Smooth muscle cell (in vitro differentiated cells): ENCODE measurements around the gene MIPEP. TPM values are rescaled to one million over a fixed set of nuclear protein-coding genes. Genes with fewer than 3 reads are reported as not detected.

Experiments used
- DNase-seq: peaks from one replicate; lab custom pipeline; 2025; ENCODE audit not compliant: unreplicated experiment; lab: John Stamatoyannopoulos, UW
- H2AFZ ChIP-seq: fragments of 200-600 bp; sonication (generic); 2 replicates; pipeline ENCODE4 v1.6.0; 2016; ENCODE audit warnings: antibody characterized with exemption, low read depth, mild to moderate bottlenecking
- H3F3A ChIP-seq: fragments of 200-600 bp; sonication (generic); 2 replicates; pipeline ENCODE4 v1.6.0; 2017; ENCODE audit warnings: antibody characterized with exemption, low read depth
- H3K27ac ChIP-seq: fragments of 200-600 bp; sonication (generic); 2 replicates; pipeline ENCODE4 v1.5.1; 2016; ENCODE audit warnings: low read depth, mild to moderate bottlenecking
- H3K27me3 ChIP-seq: fragments of 200-600 bp; sonication (generic); 2 replicates; pipeline ENCODE4 v1.6.1; 2016; ENCODE audit warnings: low read depth, mild to moderate bottlenecking
- H3K36me3 ChIP-seq: fragments of 200-600 bp; sonication (generic); 2 replicates; pipeline ENCODE4 v1.5.1; 2016; ENCODE audit warnings: low read depth
- H3K4me1 ChIP-seq: fragments of 200-600 bp; sonication (generic); 2 replicates; pipeline ENCODE4 v1.5.1; 2016; ENCODE audit warnings: low read depth
- H3K4me2 ChIP-seq: fragments of 200-600 bp; sonication (generic); 2 replicates; pipeline ENCODE4 v1.6.0; 2016; ENCODE audit warnings: mild to moderate bottlenecking
- H3K4me3 ChIP-seq: fragments of 200-600 bp; sonication (generic); 2 replicates; pipeline ENCODE4 v1.5.1; 2016; ENCODE audit warnings: mild to moderate bottlenecking
- H3K79me2 ChIP-seq: fragments of 200-600 bp; sonication (generic); 2 replicates; pipeline ENCODE4 v1.6.0; 2016; ENCODE audit warnings: low read depth, mild to moderate bottlenecking
- H3K9ac ChIP-seq: fragments of 200-600 bp; sonication (generic); 2 replicates; pipeline ENCODE4 v1.6.0; 2016; ENCODE audit warnings: low read depth
- H3K9me3 ChIP-seq: fragments of 200-600 bp; sonication (generic); replicated peaks from 2 replicates; pipeline ENCODE4 v1.5.1; 2016; ENCODE audit warnings: low read depth
- H4K20me1 ChIP-seq: fragments of 200-600 bp; sonication (generic); 2 replicates; pipeline ENCODE4 v1.6.0; 2016; ENCODE audit warnings: low read depth
- WGBS: methylation state at CpG from one replicate; pipeline ENCODE4 v1.1.7; 2016; ENCODE audit warnings: low lambda C conversion rate; 5-methylcytosine and 5-hydroxymethylcytosine counted together
- polyA plus RNA-seq: library from polyadenylated mRNA; unstranded; fragments of >200 nt; fragmentation: Nextera tagmentation; extraction: Ambion mirVana; gene quantifications from 2 replicates; pipeline ENCODE4 v1.2.1, GENCODE V29; 2016
- total RNA-seq: library from RNA; depleted of rRNA; stranded (reverse); fragments of >200 nt; gene quantifications from 2 replicates; pipeline ENCODE4 v1.2.3, GENCODE V29; 2014
- TF ChIP-seq, protein P1 (sequence below): fragments of 200-600 bp; sonication (generic); IDR thresholded peaks from 2 replicates; pipeline ENCODE4 v1.5.1; 2017; ENCODE audit warnings: borderline replicate concordance, mild to moderate bottlenecking, antibody characterized with exemption; ENCODE audit not compliant: insufficient read depth, poor library complexity, severe bottlenecking

MIPEP gene
- total and polyA plus RNA-seq, 2 experiments from 2014 or later = 15.7 to 18.9 TPM

DNA sequence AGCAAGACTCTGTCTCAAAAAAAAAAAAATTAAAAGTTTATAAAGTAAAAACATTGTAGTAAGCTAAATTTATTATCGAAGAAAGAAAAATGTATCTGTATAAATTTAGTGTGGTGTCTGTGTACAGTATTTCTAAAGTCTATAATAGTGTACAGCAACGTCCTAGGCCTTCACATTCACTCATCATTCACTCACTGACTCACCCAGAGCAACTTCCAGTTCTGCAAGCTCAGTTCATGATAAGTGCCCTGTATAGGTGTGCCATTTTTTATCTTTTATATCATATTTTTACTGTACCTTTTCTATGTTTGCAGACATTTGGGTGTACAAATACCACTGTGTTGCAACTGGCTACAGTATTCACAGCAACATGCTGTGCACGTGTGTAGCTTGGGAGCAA is 200.9 kb downstream of the MIPEP start:
- TF ChIP-seq, protein P1, sequence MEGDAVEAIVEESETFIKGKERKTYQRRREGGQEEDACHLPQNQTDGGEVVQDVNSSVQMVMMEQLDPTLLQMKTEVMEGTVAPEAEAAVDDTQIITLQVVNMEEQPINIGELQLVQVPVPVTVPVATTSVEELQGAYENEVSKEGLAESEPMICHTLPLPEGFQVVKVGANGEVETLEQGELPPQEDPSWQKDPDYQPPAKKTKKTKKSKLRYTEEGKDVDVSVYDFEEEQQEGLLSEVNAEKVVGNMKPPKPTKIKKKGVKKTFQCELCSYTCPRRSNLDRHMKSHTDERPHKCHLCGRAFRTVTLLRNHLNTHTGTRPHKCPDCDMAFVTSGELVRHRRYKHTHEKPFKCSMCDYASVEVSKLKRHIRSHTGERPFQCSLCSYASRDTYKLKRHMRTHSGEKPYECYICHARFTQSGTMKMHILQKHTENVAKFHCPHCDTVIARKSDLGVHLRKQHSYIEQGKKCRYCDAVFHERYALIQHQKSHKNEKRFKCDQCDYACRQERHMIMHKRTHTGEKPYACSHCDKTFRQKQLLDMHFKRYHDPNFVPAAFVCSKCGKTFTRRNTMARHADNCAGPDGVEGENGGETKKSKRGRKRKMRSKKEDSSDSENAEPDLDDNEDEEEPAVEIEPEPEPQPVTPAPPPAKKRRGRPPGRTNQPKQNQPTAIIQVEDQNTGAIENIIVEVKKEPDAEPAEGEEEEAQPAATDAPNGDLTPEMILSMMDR = no peak
- H2AFZ ChIP-seq = no peak overlapping the region

DNA sequence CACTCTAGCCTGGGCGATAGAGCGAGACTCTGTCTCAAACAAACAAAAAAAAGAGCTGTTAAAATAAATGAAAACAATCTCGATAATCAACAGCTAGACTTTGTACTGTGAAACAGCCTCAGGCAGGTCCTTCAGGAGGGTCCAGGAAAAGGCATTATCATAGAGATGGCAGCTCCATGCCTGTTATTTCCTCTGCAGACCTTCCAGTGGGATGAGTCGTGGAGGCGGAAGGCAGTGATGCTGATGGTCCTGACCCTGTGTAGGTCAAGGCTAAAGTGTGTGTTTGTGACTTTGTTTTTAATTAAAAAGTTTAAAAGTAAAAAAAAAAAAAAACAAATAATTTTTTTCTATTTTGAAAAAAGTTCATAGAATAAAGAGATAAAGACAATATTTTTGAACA is 201.6 kb downstream of the MIPEP start:
- no peak for DNase-seq
- no peak overlapping the region for H3K9ac ChIP-seq
- no peak overlapping the region for H3K4me2 ChIP-seq
- no peaks in the 10 kb centered on the region for H4K20me1 ChIP-seq
- H3K27me3 ChIP-seq = no peaks in the 10 kb centered on the region
- no peak overlapping the region for H2AFZ ChIP-seq
- H3K4me1 ChIP-seq = no peaks in the 10 kb centered on the region
- H3K27ac ChIP-seq = no peak overlapping the region
- peaks cover 8% of the 10 kb centered on the region for H3K9me3 ChIP-seq
- WGBS = 95% methylated on average over 5 of the region's 5 CpGs
- TF ChIP-seq, protein P1 = no peak
- no peak overlapping the region for H3K4me3 ChIP-seq
- H3K79me2 ChIP-seq = no peaks in the 10 kb centered on the region
- no peaks in the 10 kb centered on the region for H3F3A ChIP-seq
- H3K36me3 ChIP-seq = no peaks in the 10 kb centered on the region

More for the DNA sequence above, 200.9 kb downstream of the MIPEP start:
- Histone ChIP-seq H3K9me3 (peaks cover 8% of the 10 kb centered on the region), H3F3A (no peaks in the 10 kb centered on the region), H3K79me2 (no peaks in the 10 kb centered on the region), H3K4me1 (no peaks in the 10 kb centered on the region), H3K27ac (no peak overlapping the region), H3K27me3 (no peaks in the 10 kb centered on the region), H3K4me3 (no peak overlapping the region), H3K36me3 (no peaks in the 10 kb centered on the region), H3K9ac (no peak overlapping the region), H3K4me2 (no peak overlapping the region), H4K20me1 (no peaks in the 10 kb centered on the region)
- WGBS = 85% methylated on average over 3 of the region's 3 CpGs
- no peak for DNase-seq

DNA sequence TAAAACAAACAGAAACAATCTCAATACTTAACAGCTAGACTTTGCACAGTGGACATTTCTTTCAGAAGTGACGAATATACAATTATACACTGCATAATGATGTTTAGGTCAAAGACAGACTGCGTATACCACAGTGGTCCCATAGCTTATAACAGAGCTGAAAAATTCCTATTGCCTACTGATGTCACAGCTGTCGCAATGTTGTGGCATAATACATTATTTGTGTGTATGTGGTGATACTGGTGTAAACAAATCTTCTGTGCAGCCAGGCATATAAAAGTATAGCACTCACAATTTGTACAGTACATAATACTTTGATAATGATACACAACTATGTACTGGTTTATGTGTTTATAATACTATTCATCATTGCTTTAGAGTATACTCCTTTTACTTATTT is 202.3 kb downstream of the MIPEP start:
- Histone ChIP-seq H3K27me3 (no peaks in the 10 kb centered on the region), H2AFZ (no peak overlapping the region), H3K4me3 (no peak overlapping the region), H3K36me3 (no peaks in the 10 kb centered on the region), H3K27ac (no peak overlapping the region), H3K4me2 (no peak overlapping the region), H3K79me2 (no peaks in the 10 kb centered on the region), H3F3A (no peaks in the 10 kb centered on the region), H3K9me3 (peaks cover 8% of the 10 kb centered on the region), H4K20me1 (no peaks in the 10 kb centered on the region), H3K9ac (no peak overlapping the region), H3K4me1 (no peaks in the 10 kb centered on the region)
- TF ChIP-seq, protein P1 = no peak
- WGBS = 95% methylated on average over 3 of the region's 3 CpGs
- no peak for DNase-seq

DNA sequence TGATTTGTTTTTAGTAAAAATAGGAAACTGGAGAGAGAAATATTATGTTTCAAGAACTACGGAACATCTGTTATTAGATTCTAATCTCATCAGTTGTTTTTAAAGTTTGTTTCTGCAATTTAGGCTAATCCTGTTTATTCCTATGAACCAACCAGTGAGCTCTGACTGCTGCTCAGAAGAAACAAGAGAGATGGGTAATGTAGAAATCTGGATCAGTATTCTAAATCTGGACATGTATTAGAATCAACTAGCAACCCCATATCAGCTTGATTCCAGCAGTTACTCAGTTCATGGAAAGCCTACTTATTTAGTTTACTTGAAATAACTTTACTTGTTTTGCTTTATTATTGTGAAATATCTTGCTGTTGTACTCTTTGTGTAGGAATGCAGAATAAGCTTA is 203.8 kb downstream of the MIPEP start:
- H3K4me2 ChIP-seq = no peak overlapping the region
- H3K36me3 ChIP-seq = no peaks in the 10 kb centered on the region
- TF ChIP-seq, protein P1 = no peak
- peaks cover 8% of the 10 kb centered on the region for H3K9me3 ChIP-seq
- H3K4me1 ChIP-seq = no peaks in the 10 kb centered on the region
- H3K79me2 ChIP-seq = no peaks in the 10 kb centered on the region
- DNase-seq = no peak
- H2AFZ ChIP-seq = no peak overlapping the region
- no peaks in the 10 kb centered on the region for H3F3A ChIP-seq
- WGBS = 97% methylated on average over 1 of the region's 1 CpG
- no peak overlapping the region for H3K9ac ChIP-seq
- H3K27me3 ChIP-seq = no peaks in the 10 kb centered on the region
- H3K4me3 ChIP-seq = no peak overlapping the region
- no peaks in the 10 kb centered on the region for H4K20me1 ChIP-seq
- no peak overlapping the region for H3K27ac ChIP-seq
